HG02840 (cell line): ENCODE results near the gene MAP2.
A peak's percentile ranks its signal among the peaks of the same experiment; 100 is the strongest.

Source experiments
- ATAC-seq: cut with Tn5 transposase; IDR thresholded peaks from one replicate; pipeline ENCODE4 v1.9.1; 2021; ENCODE audit warnings: mild to moderate bottlenecking, moderate library complexity, moderate number of reproducible peaks; ENCODE audit not compliant: unreplicated experiment, low FRiP score

MAP2 gene

GRCh38 chr2:209690029-209690754 is 266.3 kb downstream of the MAP2 start:
- no peak for ATAC-seq

GRCh38 chr2:209694748-209695147 is 270.9 kb downstream of the MAP2 start:
- no peak for ATAC-seq

- peak; percentile 69 for ATAC-seq
Measured at GRCh38 chr2:209696836-209697711, 273.2 kb downstream of the MAP2 start.

GRCh38 chr2:209702775-209703174 is 278.9 kb downstream of the MAP2 start:
- no peak for ATAC-seq

- no peak for ATAC-seq
Measured at GRCh38 chr2:209713219-209713618, 289.4 kb downstream of the MAP2 start.

GRCh38 chr2:209719034-209719433 is 295.2 kb downstream of the MAP2 start:
- ATAC-seq, result no peak

- no peak for ATAC-seq
Measured at GRCh38 chr2:209721497-209721896, 297.6 kb downstream of the MAP2 start.

- ATAC-seq, result no peak
Measured at GRCh38 chr2:209726311-209726710, 302.5 kb downstream of the MAP2 start.

- ATAC-seq, result no peak
Measured at GRCh38 chr2:209727077-209727476, 303.2 kb downstream of the MAP2 start.

GRCh38 chr2:209734805-209735204 is 311.0 kb downstream of the MAP2 start:
- no peak for ATAC-seq

GRCh38 chr2:209741953-209742352 is 318.1 kb downstream of the MAP2 start:
- no peak for ATAC-seq

GRCh38 chr2:209753020-209753419 is 329.2 kb downstream of the MAP2 start:
- ATAC-seq, result no peak

- no peak for ATAC-seq
Measured at GRCh38 chr2:209757163-209757562, 333.3 kb downstream of the MAP2 start.

- no peak for ATAC-seq
Measured at GRCh38 chr2:209761566-209761965, 337.7 kb downstream of the MAP2 start.

GRCh38 chr2:209762563-209762962 is 338.7 kb downstream of the MAP2 start:
- no peak for ATAC-seq

- no peak for ATAC-seq
Measured at GRCh38 chr2:209763106-209763505, 339.3 kb downstream of the MAP2 start.

GRCh38 chr2:209766613-209767012 is 342.8 kb downstream of the MAP2 start:
- ATAC-seq, result no peak

- no peak for ATAC-seq
Measured at GRCh38 chr2:209767316-209767715, 343.5 kb downstream of the MAP2 start.

GRCh38 chr2:209768557-209768956 is 344.7 kb downstream of the MAP2 start:
- ATAC-seq, result no peak

- ATAC-seq, result no peak
Measured at GRCh38 chr2:209771474-209772289, 347.8 kb downstream of the MAP2 start, which contains the start of gene UNC80. UNC80 (plus strand) TSS chr2:209771832; CDS start chr2:209772073, 241 bp downstream.

GRCh38 chr2:209772290-209772685 is 348.4 kb downstream of the MAP2 start:
- no peak for ATAC-seq
